Tibial artery (tissue), 4 donors: ENCODE data around the gene COX14.
A peak's percentile ranks its signal among the peaks of the same experiment; 100 is the strongest.
"Not testable (repeated sequence)": the region's sequence is repeated elsewhere in the genome, so short reads cannot be mapped to it uniquely, and the experiment has no call there.

ENCODE experiments used
- DNase-seq, 2 donors: peaks; one replicate each; pipeline ENCODE4 v3.0.0-alpha.2; 2019
- H3K27ac ChIP-seq, 2 donors: fragments of 200-600 bp; sonication (generic) in 1 of 2; 1 replicate in 1 of 2; 2 replicates in 1 of 2; pipeline ENCODE4 v1.5.1; 2018 to 2019; ENCODE audit warnings: mild to moderate bottlenecking in 1 of 2
- H3K27me3 ChIP-seq, 2 donors: fragments of 200-600 bp; sonication (generic) in 1 of 2; one replicate each; pipeline versions ENCODE4 v1.5.1 to v1.6.0; 2016 to 2019
- H3K36me3 ChIP-seq, 3 donors: fragments of 200-600 bp; sonication (generic) in 2 of 3; one replicate each; pipeline ENCODE4 v1.5.1; 2016 to 2019; ENCODE audit warnings: mild to moderate bottlenecking in 2 of 3
- H3K4me1 ChIP-seq, 4 donors: fragments of 200-600 bp; sonication (generic) in 2 of 4; 1 replicate in 3 of 4; 2 replicates in 1 of 4; pipeline ENCODE4 v1.5.1; 2016 to 2019
- H3K4me3 ChIP-seq, 2 donors: fragments of 200-600 bp; sonication (generic) in 1 of 2; 1 replicate in 1 of 2; 2 replicates in 1 of 2; pipeline ENCODE4 v1.5.1; 2018 to 2019; ENCODE audit warnings: mild to moderate bottlenecking in 2 of 2
- H3K9me3 ChIP-seq, 3 donors: fragments of 200-600 bp; sonication (generic) in 1 of 3; one replicate each; pipeline ENCODE4 v1.5.1; 2016 to 2019
- intact Hi-C: fragments of 100-400 bp; cut with DNase I; formaldehyde crosslinking; loops from one replicate; pipeline ENCODE4 v1.15.0; 2023; ENCODE audit warnings: low total_unique reads
- TF ChIP-seq, protein P1 (sequence below), 2 experiments: fragments of 200-600 bp in 1 of 2; fragments of 450-650 bp in 1 of 2; IDR thresholded peaks; one replicate each; pipeline ENCODE4 v1.5.1; 2017 to 2019; ENCODE audit warnings: antibody characterized with exemption in 2 of 2, mild to moderate bottlenecking in 1 of 2, moderate library complexity in 1 of 2

Gene COX14

DNA sequence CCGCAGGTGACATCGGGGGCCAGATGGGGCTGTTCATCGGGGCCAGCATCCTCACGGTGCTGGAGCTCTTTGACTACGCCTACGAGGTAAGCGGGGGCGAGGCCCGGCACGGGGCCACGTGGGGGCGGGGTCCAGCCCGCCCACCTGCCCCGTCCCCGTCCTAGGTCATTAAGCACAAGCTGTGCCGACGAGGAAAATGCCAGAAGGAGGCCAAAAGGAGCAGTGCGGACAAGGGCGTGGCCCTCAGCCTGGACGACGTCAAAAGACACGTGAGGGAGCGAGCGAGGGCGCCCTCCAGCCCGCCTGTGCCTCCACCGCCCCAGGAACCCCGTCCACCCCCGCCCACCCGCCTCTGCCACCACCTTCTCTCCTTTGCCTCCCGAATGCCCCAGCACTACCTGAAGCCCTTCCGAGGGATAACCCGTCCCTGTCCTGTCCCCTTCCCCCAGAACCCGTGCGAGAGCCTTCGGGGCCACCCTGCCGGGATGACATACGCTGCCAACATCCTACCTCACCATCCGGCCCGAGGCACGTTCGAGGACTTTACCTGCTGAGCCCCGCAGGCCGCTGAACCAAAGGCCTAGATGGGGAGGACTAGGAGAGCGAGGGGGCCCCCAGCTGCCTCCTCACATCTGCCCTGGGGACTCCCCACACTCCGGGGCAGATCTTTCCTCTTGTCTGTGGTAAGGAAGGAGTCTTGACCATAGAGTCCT is 30.8 kb upstream of the COX14 start:
- Histone ChIP-seq H3K9me3 (no peaks in the 10 kb centered on the region), H3K36me3 (no peaks in the 10 kb centered on the region), H3K4me3 (no peak overlapping the region), H3K27ac (no peak overlapping the region), H3K4me1 (peaks cover 0 to 17% (median 14%) of the 10 kb centered on the region in 4 donors), H3K27me3 (no peaks in the 10 kb centered on the region)
- DNase-seq = no peak
- intact Hi-C loops = no loop called here
- TF ChIP-seq, protein P1, sequence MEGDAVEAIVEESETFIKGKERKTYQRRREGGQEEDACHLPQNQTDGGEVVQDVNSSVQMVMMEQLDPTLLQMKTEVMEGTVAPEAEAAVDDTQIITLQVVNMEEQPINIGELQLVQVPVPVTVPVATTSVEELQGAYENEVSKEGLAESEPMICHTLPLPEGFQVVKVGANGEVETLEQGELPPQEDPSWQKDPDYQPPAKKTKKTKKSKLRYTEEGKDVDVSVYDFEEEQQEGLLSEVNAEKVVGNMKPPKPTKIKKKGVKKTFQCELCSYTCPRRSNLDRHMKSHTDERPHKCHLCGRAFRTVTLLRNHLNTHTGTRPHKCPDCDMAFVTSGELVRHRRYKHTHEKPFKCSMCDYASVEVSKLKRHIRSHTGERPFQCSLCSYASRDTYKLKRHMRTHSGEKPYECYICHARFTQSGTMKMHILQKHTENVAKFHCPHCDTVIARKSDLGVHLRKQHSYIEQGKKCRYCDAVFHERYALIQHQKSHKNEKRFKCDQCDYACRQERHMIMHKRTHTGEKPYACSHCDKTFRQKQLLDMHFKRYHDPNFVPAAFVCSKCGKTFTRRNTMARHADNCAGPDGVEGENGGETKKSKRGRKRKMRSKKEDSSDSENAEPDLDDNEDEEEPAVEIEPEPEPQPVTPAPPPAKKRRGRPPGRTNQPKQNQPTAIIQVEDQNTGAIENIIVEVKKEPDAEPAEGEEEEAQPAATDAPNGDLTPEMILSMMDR (IDR thresholded peaks at IDR 0.05) = no peak

DNA sequence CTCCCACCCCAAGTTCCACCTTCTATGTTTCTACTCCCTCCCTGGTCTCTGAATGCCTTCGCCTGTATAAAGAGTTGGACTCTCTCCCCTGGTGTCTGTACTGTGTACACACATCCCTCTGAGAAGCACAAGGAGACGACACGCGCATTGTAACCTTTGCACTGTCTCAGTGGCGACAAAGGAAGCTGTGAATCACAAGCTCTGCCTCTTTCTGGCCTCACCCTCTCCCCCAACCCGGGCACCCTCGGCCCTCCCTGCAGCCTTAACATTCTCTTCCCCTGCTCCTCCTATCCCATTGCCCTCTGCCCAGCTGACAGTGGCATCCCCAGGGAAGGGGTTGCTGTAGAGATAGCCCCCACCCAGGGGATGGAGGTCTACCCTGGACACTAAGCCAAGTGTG is 29.4 kb upstream of the COX14 start:
- intact Hi-C loops = no loop called here
- Histone ChIP-seq H3K4me3 (no peak overlapping the region), H3K4me1 (peaks cover 0 to 17% (median 14%) of the 10 kb centered on the region in 4 donors), H3K27me3 (no peaks in the 10 kb centered on the region), H3K9me3 (no peaks in the 10 kb centered on the region), H3K36me3 (peaks cover 8 to 11% (median 11%) of the 10 kb centered on the region in 3 donors), H3K27ac (no peak overlapping the region)
- TF ChIP-seq, protein P1 (IDR thresholded peaks at IDR 0.05) = no peak
- no peak for DNase-seq

DNA sequence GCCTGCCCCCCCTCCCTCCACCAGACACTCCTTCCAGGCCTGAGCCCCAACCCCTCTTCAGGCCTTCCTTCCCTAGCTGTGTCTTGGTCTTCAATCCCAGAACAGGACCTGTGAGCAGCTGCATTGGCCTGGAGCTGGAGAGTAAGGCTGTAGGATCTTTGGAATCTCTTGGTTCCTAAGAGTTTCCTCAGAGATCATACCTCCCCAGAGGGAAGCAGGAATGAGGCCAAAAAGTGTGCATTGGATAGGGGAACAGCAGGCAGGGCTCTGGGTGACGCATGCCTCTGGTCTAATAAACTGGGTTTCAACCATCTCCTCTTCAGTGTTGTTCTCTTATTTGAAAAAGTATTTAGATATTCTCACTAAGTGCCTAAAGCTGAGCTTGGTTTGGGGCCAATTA is 28.7 kb upstream of the COX14 start:
- Histone ChIP-seq H3K27ac (peak overlapping the region in 1 of 2 donors; percentile 91), H3K36me3 (peaks cover 8 to 18% (median 18%) of the 10 kb centered on the region in 3 donors), H3K9me3 (no peaks in the 10 kb centered on the region), H3K4me1 (peaks cover 0 to 21% (median 15%) of the 10 kb centered on the region in 4 donors), H3K27me3 (no peaks in the 10 kb centered on the region), H3K4me3 (no peak overlapping the region)
- no peak for DNase-seq
- TF ChIP-seq, protein P1 (IDR thresholded peaks at IDR 0.05) = no peak
- intact Hi-C loops = no loop called here

DNA sequence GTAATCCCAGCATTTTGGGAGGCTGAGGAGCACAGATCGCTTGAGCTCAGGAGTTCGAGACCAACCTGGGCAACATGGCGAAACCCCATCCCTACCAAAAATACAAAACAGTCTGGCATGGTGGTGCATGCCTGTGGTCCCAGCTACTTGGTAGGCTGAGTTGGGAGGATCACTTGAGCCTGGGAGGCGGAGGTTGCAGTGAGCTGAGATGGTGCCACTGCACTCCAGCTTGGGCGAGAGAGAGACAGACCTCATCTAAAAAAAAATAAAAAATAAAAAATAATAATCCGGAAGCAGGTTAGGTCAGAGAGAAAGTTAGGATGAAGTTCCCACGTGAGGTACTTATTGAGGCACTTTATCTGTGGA is 27.6 kb upstream of the COX14 start:
- peaks cover 0 to 25% (median 16%) of the 10 kb centered on the region in 4 donors for H3K4me1 ChIP-seq
- intact Hi-C loops = loop anchor here (2.0 kb wide), 1 partner anchor 26 kb away; no protein-coding TSS in a partner anchor
- H3K27ac ChIP-seq = peak overlapping the region; percentile 91 to 95
- H3K9me3 ChIP-seq, H3K27me3 ChIP-seq, DNase-seq: not testable (repeated sequence)
- H3K4me3 ChIP-seq = peak overlapping the region; percentile 73 to 87
- H3K36me3 ChIP-seq = peaks cover 15 to 29% (median 27%) of the 10 kb centered on the region in 3 donors

DNA sequence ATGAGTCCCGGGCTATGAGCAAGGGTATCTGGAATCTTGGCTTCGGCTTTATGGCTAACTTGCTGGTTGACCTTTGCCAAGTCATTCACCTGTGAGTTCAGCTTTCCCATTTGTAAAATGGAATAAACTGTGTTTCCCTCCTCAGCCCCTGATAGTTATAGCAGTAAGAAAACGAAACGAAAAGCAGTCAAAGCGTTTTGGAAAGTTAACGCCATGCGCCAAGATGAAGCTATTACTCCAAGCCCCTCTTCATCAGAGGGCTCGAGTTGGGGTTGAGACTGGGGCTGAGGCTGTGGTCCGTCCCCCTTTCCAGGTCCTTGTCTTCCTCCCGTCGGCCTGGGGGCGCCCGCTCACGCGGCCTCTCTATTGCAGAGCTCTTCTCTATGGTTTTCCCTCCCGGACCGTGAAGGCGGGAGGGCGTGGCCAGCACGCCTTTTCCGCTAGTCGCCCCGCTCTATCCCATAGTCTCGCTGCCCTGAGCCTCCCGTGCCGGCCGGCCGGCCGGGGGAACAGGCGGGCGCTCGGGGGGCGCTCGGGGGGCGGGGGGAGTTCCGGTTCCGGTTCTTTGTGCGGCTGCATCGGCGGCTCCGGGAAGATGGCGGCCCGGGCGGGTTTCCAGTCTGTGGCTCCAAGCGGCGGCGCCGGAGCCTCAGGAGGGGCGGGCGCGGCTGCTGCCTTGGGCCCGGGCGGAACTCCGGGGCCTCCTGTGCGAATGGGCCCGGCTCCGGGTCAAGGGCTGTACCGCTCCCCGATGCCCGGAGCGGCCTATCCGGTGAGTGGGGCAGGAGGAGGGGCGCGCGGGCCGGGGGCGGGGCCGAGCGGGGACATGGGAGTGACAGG is 27.0 kb upstream of the COX14 start, which contains the start of gene SMARCD1:
SMARCD1 (plus strand) TSS at position 568 of the 840 bp plus-strand sequence; CDS start at position 596, 28 bp downstream.
- TF ChIP-seq, protein P1 (IDR thresholded peaks at IDR 0.05) = peak in 1 of 2 experiments; percentile 19
- Histone ChIP-seq H3K4me3 (peak within 1 kb of the TSS; percentile 73 to 87), H3K9me3 (no peaks in the 10 kb centered on the region), H3K27ac (peak within 1 kb of the TSS; percentile 91 to 95), H3K36me3 (peaks cover 21 to 35% (median 33%) of the 10 kb centered on the region in 3 donors), H3K27me3 (no peaks in the 10 kb centered on the region), H3K4me1 (peaks cover 0 to 25% (median 16%) of the 10 kb centered on the region in 4 donors)
- intact Hi-C loops = loop anchor here (2.0 kb wide), 1 partner anchor 26 kb away; no protein-coding TSS in a partner anchor
- peak; percentile 95 to 96 for DNase-seq
